Pancreas (tissue), 10 donors: ENCODE measurements around the gene TP53BP1. TPM values are rescaled to one million over a fixed set of nuclear protein-coding genes. Genes with fewer than 3 reads are reported as not detected.

Experiments used
- ATAC-seq, 4 donors: fragments of 200-7000 bp; cut with Tn5 transposase; one replicate each; pipeline versions ENCODE4 v1.8.0 to v1.9.1; 2020; ENCODE audit warnings: mild to moderate bottlenecking in 4 of 4, moderate library complexity in 4 of 4
- DNase-seq, 6 donors: peaks; one replicate each; pipeline ENCODE4 v3.0.0-alpha.2; 2020
- FAIRE-seq: peaks from 2 replicates; lab custom pipeline; 2012; peaks lifted over from hg19 to GRCh38; lab: Jason Lieb, UNC
- H3K27ac ChIP-seq, 4 donors: fragments of 200-600 bp; sonication (generic); 1 replicate in 3 of 4; 2 replicates in 1 of 4; pipeline versions ENCODE4 v1.5.0 to v1.8.0; 2020
- H3K27me3 ChIP-seq, 4 donors: fragments of 200-600 bp; one replicate each; pipeline ENCODE4 v1.8.0; 2021
- H3K36me3 ChIP-seq, 3 donors: fragments of 200-600 bp; sonication (generic) in 1 of 3; one replicate each; pipeline versions ENCODE4 v1.5.0 to v1.8.0; 2020 to 2021
- H3K4me1 ChIP-seq, 3 donors: fragments of 200-600 bp; one replicate each; pipeline ENCODE4 v1.8.0; 2021
- H3K4me3 ChIP-seq, 4 donors: fragments of 200-600 bp; sonication (generic) in 2 of 4; one replicate each; pipeline versions ENCODE4 v1.5.0 to v1.8.0; 2020 to 2021
- H3K9me3 ChIP-seq, 4 donors: fragments of 200-600 bp; one replicate each; pipeline ENCODE4 v1.8.0; 2021
- CTCF ChIP-seq, 4 donors: fragments of 200-600 bp; sonication (generic) in 3 of 4; IDR thresholded peaks; one replicate each; pipeline versions ENCODE4 v1.5.0 to v1.8.0; 2021; ENCODE audit warnings: antibody characterized with exemption in 4 of 4
- WGBS, 2 donors: extraction: QIAGEN DNeasy Blood & Tissue Kit; methylation state at CpG; one replicate each; pipeline ENCODE4 v1.1.7; 2013; 5-methylcytosine and 5-hydroxymethylcytosine counted together
- intact Hi-C, 3 donors: fragments of 100-400 bp; cut with DNase I; formaldehyde crosslinking; loops; one replicate each; pipeline versions ENCODE4 v1.11.1 to v1.14.2; 2022
- polyA plus RNA-seq, 2 donors: library from polyadenylated mRNA; stranded (reverse); fragments of 200-250 nt; gene quantifications; one replicate each; pipeline ENCODE4 v1.2.3, GENCODE V29; 2013
- total RNA-seq, 6 donors: library from RNA; stranded (reverse); fragmentation: NEBNext Ultra II Directional in 4 of 6; extraction: Animal tissue kit (Norgen Biotek cat#: 25700) in 4 of 6; gene quantifications; one replicate each; pipeline versions ENCODE4 v1.2.1 to v1.2.4, GENCODE V29; 2021 to 2023
- donor health status: healthy with polysubstance abuse.
- donor health status: DM: no; HTN: no; CAD: no; lungs with moderate emphysema.
- donor health status: DM: no; HTN: no; CAD: no.
- donor health status: control.
- donor health status: control.
- donor health status: Bipolar disorder and iron deficiency.
- donor health status: DM: yes; HTN: yes; CAD: no.
- donor health status: DM: no; HTN: no; CAD: no.
- donor health status: DM: no; HTN: no; CAD: no.
- donor health status: DM: yes; HTN: yes; CAD: no.

TP53BP1 gene
- total and polyA plus RNA-seq, 8 donors = 12.4 to 31.8 (median 15.2) TPM

DNA sequence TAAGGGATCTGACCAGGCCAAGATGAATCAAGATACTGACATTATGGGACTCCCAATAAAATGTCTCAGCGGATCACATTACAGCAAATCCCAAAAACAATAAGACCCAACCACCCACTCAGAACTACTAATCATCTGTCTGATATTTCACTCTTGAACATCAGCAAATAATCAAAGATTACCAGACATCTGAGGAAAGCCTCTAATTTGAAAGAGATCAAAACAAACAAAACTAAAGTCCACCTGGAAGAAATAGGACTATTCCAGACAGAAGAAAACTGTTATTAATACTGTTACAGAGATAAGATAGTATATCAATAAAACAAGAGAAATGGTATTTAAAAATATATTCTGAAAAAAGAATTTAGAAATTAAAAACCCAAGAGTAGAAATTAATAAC is 29.0 kb downstream of the TP53BP1 start:
- Histone ChIP-seq H3K4me1 (no peaks in the 10 kb centered on the region), H3K27me3 (no peaks in the 10 kb centered on the region), H3K36me3 (no peaks in the 10 kb centered on the region), H3K9me3 (no peaks in the 10 kb centered on the region), H3K4me3 (no peak overlapping the region), H3K27ac (no peak overlapping the region)
- intact Hi-C loops = no loop called here
- FAIRE-seq (no peak), DNase-seq (no peak), ATAC-seq (no peak)
- no peak for TF ChIP-seq CTCF (IDR thresholded peaks at IDR 0.05)
- whole genome bisulfite sequencing, 2 donors = 97% methylated on average over 1 of the region's 1 CpG

DNA sequence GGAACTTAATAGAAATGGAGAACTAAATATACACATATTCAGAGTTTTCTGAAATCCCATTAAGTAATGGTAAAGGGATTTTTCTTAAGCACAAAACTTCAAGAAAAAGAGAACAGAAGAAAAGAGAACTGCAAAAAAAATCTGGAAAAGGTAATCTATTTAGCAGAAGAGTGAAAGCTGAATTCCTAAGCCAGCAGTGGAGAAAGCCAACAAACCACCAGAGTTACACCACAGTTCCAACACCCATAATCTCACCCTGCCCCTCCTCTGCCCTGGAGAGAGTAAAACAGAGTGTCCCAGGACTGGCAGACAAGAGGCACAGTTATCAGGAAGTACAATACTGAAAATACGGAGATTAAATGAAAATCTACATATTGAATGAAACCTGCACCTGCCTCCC is 29.4 kb downstream of the TP53BP1 start:
- no peak overlapping the region for H3K4me3 ChIP-seq
- H3K27me3 ChIP-seq = no peaks in the 10 kb centered on the region
- H3K27ac ChIP-seq = no peak overlapping the region
- DNase-seq (no peak), FAIRE-seq (no peak), ATAC-seq (no peak)
- no peaks in the 10 kb centered on the region for H3K4me1 ChIP-seq
- no peaks in the 10 kb centered on the region for H3K9me3 ChIP-seq
- WGBS, 2 donors = 75 to 91% methylated on average over 1 of the region's 1 CpG
- intact Hi-C loops = no loop called here
- no peaks in the 10 kb centered on the region for H3K36me3 ChIP-seq
- TF ChIP-seq CTCF (IDR thresholded peaks at IDR 0.05) = no peak

DNA sequence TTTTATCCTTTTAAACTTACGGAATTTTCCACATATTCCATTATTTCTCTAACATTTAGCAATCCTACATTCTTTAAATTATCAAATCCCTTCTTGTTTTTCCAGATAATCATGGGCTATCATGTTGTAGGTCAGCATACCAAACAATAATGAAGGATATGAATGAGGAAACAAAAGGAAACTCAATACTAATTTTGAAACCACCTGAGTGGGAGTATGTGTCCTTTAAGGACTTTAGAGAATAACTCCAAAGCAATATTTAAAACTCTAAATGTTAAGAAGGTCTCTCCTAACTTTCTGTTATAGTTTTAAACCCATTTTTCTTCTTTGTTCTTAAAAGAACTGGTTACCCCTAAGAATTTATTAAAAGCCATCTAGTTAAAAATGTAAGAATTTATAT is 43.0 kb downstream of the TP53BP1 start:
- H3K9me3 ChIP-seq = no peaks in the 10 kb centered on the region
- H3K27ac ChIP-seq = no peak overlapping the region
- H3K4me3 ChIP-seq = no peak overlapping the region
- WGBS, 2 donors = 92 to 96% methylated on average over 1 of the region's 1 CpG
- ATAC-seq (no peak), DNase-seq (no peak), FAIRE-seq (peak; percentile 29)
- no peaks in the 10 kb centered on the region for H3K27me3 ChIP-seq
- H3K36me3 ChIP-seq = peaks cover 0 to 4% (median 0%) of the 10 kb centered on the region in 3 donors
- TF ChIP-seq CTCF (IDR thresholded peaks at IDR 0.05) = no peak
- intact Hi-C loops = no loop called here
- no peaks in the 10 kb centered on the region for H3K4me1 ChIP-seq

GRCh38 chr15:43446344-43446743 is 46.6 kb downstream of the TP53BP1 start:
- WGBS, 2 donors = 77 to 85% methylated on average over 2 of the region's 2 CpGs
- no peaks in the 10 kb centered on the region for H3K27me3 ChIP-seq
- no peak for FAIRE-seq
- intact Hi-C loops = no loop called here
- TF ChIP-seq CTCF (IDR thresholded peaks at IDR 0.05) = no peak
- H3K4me1 ChIP-seq = no peaks in the 10 kb centered on the region
- H3K9me3 ChIP-seq = no peaks in the 10 kb centered on the region
- H3K27ac ChIP-seq = no peak overlapping the region
- H3K4me3 ChIP-seq = no peak overlapping the region
- H3K36me3 ChIP-seq = no peaks in the 10 kb centered on the region
- no peak for DNase-seq
- no peak for ATAC-seq

DNA sequence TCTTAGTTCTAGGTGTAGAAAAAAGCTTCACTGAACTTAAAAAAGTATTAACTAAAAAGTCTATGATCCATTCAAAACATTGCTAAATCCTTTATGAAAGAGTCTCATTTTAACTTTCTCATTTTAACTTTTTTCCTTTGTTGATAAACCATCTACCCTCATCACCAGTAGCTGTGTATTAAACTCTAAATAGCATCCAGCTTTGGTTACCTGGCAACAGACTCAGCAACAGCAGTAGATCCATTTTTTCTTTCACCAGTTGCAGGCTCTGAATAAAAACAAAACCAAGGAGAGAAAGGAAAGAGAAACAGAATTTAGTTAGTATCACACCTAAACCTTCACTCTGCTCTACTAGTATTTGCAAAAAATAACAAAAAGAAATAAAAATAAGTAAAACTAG is 51.6 kb downstream of the TP53BP1 start:
- no peak overlapping the region for H3K4me3 ChIP-seq
- no peak for ATAC-seq
- no peak for TF ChIP-seq CTCF (IDR thresholded peaks at IDR 0.05)

More for the DNA sequence above, 51.6 kb downstream of the TP53BP1 start:
- Histone ChIP-seq H3K9me3 (no peaks in the 10 kb centered on the region), H3K27me3 (no peaks in the 10 kb centered on the region), H3K4me1 (peaks cover 0 to 3% (median 0%) of the 10 kb centered on the region in 3 donors), H3K27ac (no peak overlapping the region), H3K36me3 (peaks cover 0 to 26% (median 5%) of the 10 kb centered on the region in 3 donors)
- DNase-seq (no peak), FAIRE-seq (no peak)
- intact Hi-C loops = no loop called here
